ENCODE results near the gene TPO. TPM values are rescaled to one million over a fixed set of nuclear protein-coding genes. Genes with fewer than 3 reads are reported as not detected.
"Not testable (repeated sequence)": the region's sequence is repeated elsewhere in the genome, so short reads cannot be mapped to it uniquely, and the experiment has no call there.

Gene TPO
- polyA plus RNA-seq, 6 donors from 2014 or later, result not detected

- Mint-ChIP-seq H3K36me3 (no peaks in the 10 kb centered on the region), H3K27ac (no peak overlapping the region), H3K4me1 (no peaks in the 10 kb centered on the region), H3K9me3 (no peaks in the 10 kb centered on the region), H3K4me3 (no peak overlapping the region), H3K27me3 (peaks cover 2 to 21% (median 6%) of the 10 kb centered on the region in 3 donors)
- DNase-seq (no peak), ATAC-seq (ENCODE audit: low read depth in 2 of 2) (no peak)
Observed at GRCh38 chr2:1482981-1483380, 69.7 kb downstream of the TPO start.

GRCh38 chr2:1483551-1483950, 70.3 kb downstream of the TPO start:
- no peaks in the 10 kb centered on the region for H3K4me1 Mint-ChIP-seq
- H3K9me3 Mint-ChIP-seq, result no peaks in the 10 kb centered on the region

GRCh38 chr2:1484131-1484884, 71.0 kb downstream of the TPO start:
- Mint-ChIP-seq H3K9me3 (no peaks in the 10 kb centered on the region), H3K36me3 (no peaks in the 10 kb centered on the region), H3K4me1 (no peaks in the 10 kb centered on the region), H3K4me3 (no peak overlapping the region), H3K27me3 (peaks cover 0 to 18% (median 9%) of the 10 kb centered on the region in 3 donors), H3K27ac (peak overlapping the region in 1 of 6 donors; percentile 67)
- ATAC-seq (ENCODE audit: low read depth in 2 of 2) (no peak), DNase-seq (no peak)

More at GRCh38 chr2:1483551-1483950, 70.3 kb downstream of the TPO start:
- H3K4me3 Mint-ChIP-seq, result no peak overlapping the region
- ATAC-seq (ENCODE audit: low read depth in 2 of 2), result no peak
- H3K27ac Mint-ChIP-seq, result no peak overlapping the region
- peaks cover 0 to 18% (median 6%) of the 10 kb centered on the region in 3 donors for H3K27me3 Mint-ChIP-seq
- no peak for DNase-seq
- no peaks in the 10 kb centered on the region for H3K36me3 Mint-ChIP-seq

- ATAC-seq (ENCODE audit: low read depth in 2 of 2), result no peak
- DNase-seq, result no peak
- no peak overlapping the region for H3K27ac Mint-ChIP-seq
- H3K9me3 Mint-ChIP-seq, result no peaks in the 10 kb centered on the region
- H3K4me1 Mint-ChIP-seq, result no peaks in the 10 kb centered on the region
- no peak overlapping the region for H3K4me3 Mint-ChIP-seq
- no peaks in the 10 kb centered on the region for H3K36me3 Mint-ChIP-seq
- H3K27me3 Mint-ChIP-seq, result peaks cover 0 to 11% (median 5%) of the 10 kb centered on the region in 3 donors
Observed at GRCh38 chr2:1486670-1487069, 73.4 kb downstream of the TPO start.

GRCh38 chr2:1487758-1488157, 74.5 kb downstream of the TPO start:
- H3K27ac Mint-ChIP-seq, result no peak overlapping the region
- H3K9me3 Mint-ChIP-seq, result no peaks in the 10 kb centered on the region
- DNase-seq (no peak), ATAC-seq (ENCODE audit: low read depth in 2 of 2) (no peak)
- no peaks in the 10 kb centered on the region for H3K36me3 Mint-ChIP-seq
- peaks cover 0 to 6% (median 4%) of the 10 kb centered on the region in 3 donors for H3K27me3 Mint-ChIP-seq
- peaks cover 0 to 2% (median 0%) of the 10 kb centered on the region in 3 donors for H3K4me1 Mint-ChIP-seq
- H3K4me3 Mint-ChIP-seq, result no peak overlapping the region

- peak overlapping the region in 1 of 6 donors; percentile 69 for H3K27ac Mint-ChIP-seq
- no peak overlapping the region for H3K4me3 Mint-ChIP-seq
- DNase-seq, result no peak
- H3K36me3 Mint-ChIP-seq, result no peaks in the 10 kb centered on the region
- H3K4me1 Mint-ChIP-seq, result peaks cover 0 to 4% (median 0%) of the 10 kb centered on the region in 3 donors
- ATAC-seq (ENCODE audit: low read depth in 2 of 2), result no peak
- H3K9me3 Mint-ChIP-seq, result no peaks in the 10 kb centered on the region
- H3K27me3 Mint-ChIP-seq, result peaks cover 0 to 8% (median 6%) of the 10 kb centered on the region in 3 donors
Observed at GRCh38 chr2:1488181-1488671, 75.0 kb downstream of the TPO start.

- H3K27me3 Mint-ChIP-seq, result peaks cover 0 to 8% (median 6%) of the 10 kb centered on the region in 3 donors
- no peaks in the 10 kb centered on the region for H3K9me3 Mint-ChIP-seq
- no peak overlapping the region for H3K4me3 Mint-ChIP-seq
- no peak for ATAC-seq (ENCODE audit: low read depth in 2 of 2)
- H3K27ac Mint-ChIP-seq, result peak overlapping the region in 1 of 6 donors; percentile 44
- H3K4me1 Mint-ChIP-seq, result peaks cover 0 to 4% (median 0%) of the 10 kb centered on the region in 3 donors
- H3K36me3 Mint-ChIP-seq, result no peaks in the 10 kb centered on the region
- DNase-seq, result no peak
Observed at GRCh38 chr2:1488851-1489250, 75.6 kb downstream of the TPO start.

GRCh38 chr2:1489486-1489885, 76.2 kb downstream of the TPO start:
- Mint-ChIP-seq H3K36me3 (no peaks in the 10 kb centered on the region), H3K27ac (peak overlapping the region in 1 of 6 donors; percentile 44), H3K9me3 (no peaks in the 10 kb centered on the region), H3K27me3 (peaks cover 0 to 8% (median 6%) of the 10 kb centered on the region in 3 donors), H3K4me3 (peak overlapping the region in 1 of 8 donors; percentile 22), H3K4me1 (peaks cover 0 to 4% (median 0%) of the 10 kb centered on the region in 3 donors)
- ATAC-seq (ENCODE audit: low read depth in 2 of 2) (no peak), DNase-seq (no peak)

GRCh38 chr2:1490381-1490780, 77.1 kb downstream of the TPO start:
- DNase-seq, H3K4me1 Mint-ChIP-seq: not testable (repeated sequence)

GRCh38 chr2:1491751-1492150, 78.5 kb downstream of the TPO start:
- ATAC-seq (ENCODE audit: low read depth in 2 of 2) (no peak), DNase-seq (no peak)
- H3K4me1 Mint-ChIP-seq, result peaks cover 0 to 4% (median 0%) of the 10 kb centered on the region in 3 donors
- H3K4me3 Mint-ChIP-seq, result no peak overlapping the region
- H3K36me3 Mint-ChIP-seq, result no peaks in the 10 kb centered on the region
- H3K9me3 Mint-ChIP-seq, result no peaks in the 10 kb centered on the region
- peaks cover 0 to 8% (median 6%) of the 10 kb centered on the region in 3 donors for H3K27me3 Mint-ChIP-seq
- H3K27ac Mint-ChIP-seq, result no peak overlapping the region

More at GRCh38 chr2:1490381-1490780, 77.1 kb downstream of the TPO start:
- H3K4me3 Mint-ChIP-seq; ATAC-seq (ENCODE audit: low read depth in 2 of 2); H3K36me3 Mint-ChIP-seq; H3K27me3 Mint-ChIP-seq; H3K9me3 Mint-ChIP-seq: not testable (repeated sequence)
- H3K27ac Mint-ChIP-seq, result peak overlapping the region in 1 of 6 donors; percentile 47

GRCh38 chr2:1492231-1492630, 79.0 kb downstream of the TPO start:
- ATAC-seq (ENCODE audit: low read depth in 2 of 2); DNase-seq; H3K36me3 Mint-ChIP-seq; H3K27me3 Mint-ChIP-seq; H3K9me3 Mint-ChIP-seq; H3K4me3 Mint-ChIP-seq; H3K4me1 Mint-ChIP-seq: not testable (repeated sequence)
- H3K27ac Mint-ChIP-seq, result peak overlapping the region in 2 of 6 donors; percentile 25 to 89

- H3K4me3 Mint-ChIP-seq, result no peak overlapping the region
- ATAC-seq (ENCODE audit: low read depth in 2 of 2) (no peak), DNase-seq (no peak)
- peaks cover 0 to 4% (median 0%) of the 10 kb centered on the region in 3 donors for H3K4me1 Mint-ChIP-seq
- H3K27ac Mint-ChIP-seq, result no peak overlapping the region
- peaks cover 0 to 8% (median 6%) of the 10 kb centered on the region in 3 donors for H3K27me3 Mint-ChIP-seq
- H3K9me3 Mint-ChIP-seq, result no peaks in the 10 kb centered on the region
- H3K36me3 Mint-ChIP-seq, result no peaks in the 10 kb centered on the region
Observed at GRCh38 chr2:1492711-1493430, 79.6 kb downstream of the TPO start.

- Mint-ChIP-seq H3K27me3 (peaks cover 0 to 8% (median 6%) of the 10 kb centered on the region in 3 donors), H3K27ac (peak overlapping the region in 1 of 6 donors; percentile 58), H3K4me3 (no peak overlapping the region), H3K36me3 (no peaks in the 10 kb centered on the region), H3K4me1 (peaks cover 0 to 4% (median 0%) of the 10 kb centered on the region in 3 donors), H3K9me3 (no peaks in the 10 kb centered on the region)
- DNase-seq (no peak), ATAC-seq (ENCODE audit: low read depth in 2 of 2) (no peak)
Observed at GRCh38 chr2:1493431-1494126, 80.3 kb downstream of the TPO start.

All from naive B cell (primary cell).